GM21737 (cell line): ENCODE measurements around the gene ARL5C.
"Not testable (repeated sequence)": the region's sequence is repeated elsewhere in the genome, so short reads cannot be mapped to it uniquely, and the experiment has no call there.

Experiments
- ATAC-seq: cut with Tn5 transposase; IDR thresholded peaks from one replicate; pipeline ENCODE4 v1.9.1; 2021; ENCODE audit warnings: mild to moderate bottlenecking, moderate library complexity; ENCODE audit not compliant: unreplicated experiment

Gene ARL5C

GRCh38 chr17:39168503-39168902 is 2.5 kb upstream of the ARL5C start:
- ATAC-seq: not testable (repeated sequence)

- ATAC-seq: no peak
These were observed 1.5 kb upstream of the ARL5C start for GRCh38 chr17:39167476-39167875.

GRCh38 chr17:39166437-39167335 is 725 bp upstream of the ARL5C start:
- ATAC-seq: no peak

GRCh38 chr17:39165178-39165840 is 652 bp downstream of the ARL5C start:
- no peak for ATAC-seq

GRCh38 chr17:39164675-39165143 is 1.3 kb downstream of the ARL5C start:
- ATAC-seq: peak; percentile 77

GRCh38 chr17:39161962-39162361 is 4.0 kb downstream of the ARL5C start:
- ATAC-seq: no peak

- ATAC-seq: no peak
These were observed 7.3 kb downstream of the ARL5C start for GRCh38 chr17:39158623-39159022.

- ATAC-seq: no peak
These were observed 9.5 kb downstream of the ARL5C start for GRCh38 chr17:39156491-39156890.

- ATAC-seq: no peak
These were observed 10.3 kb downstream of the ARL5C start for GRCh38 chr17:39155654-39156053.

- ATAC-seq: peak; percentile 41
These were observed 12.3 kb downstream of the ARL5C start for GRCh38 chr17:39153599-39154051.

GRCh38 chr17:39151943-39152818 is 13.8 kb downstream of the ARL5C start:
- ATAC-seq: no peak

GRCh38 chr17:39151150-39151942 is 14.6 kb downstream of the ARL5C start, which contains the start of gene PLXDC1:
PLXDC1 (minus strand) TSS chr17:39151637; CDS start chr17:39151437, 200 bp downstream.
- no peak for ATAC-seq

GRCh38 chr17:39150795-39151149 is 15.2 kb downstream of the ARL5C start:
- no peak for ATAC-seq

- ATAC-seq: no peak
These were observed 15.8 kb downstream of the ARL5C start for GRCh38 chr17:39150104-39150634.

GRCh38 chr17:39147221-39148185 is 18.5 kb downstream of the ARL5C start:
- no peak for ATAC-seq

GRCh38 chr17:39146273-39146672 is 19.7 kb downstream of the ARL5C start:
- no peak for ATAC-seq

GRCh38 chr17:39145143-39145542 is 20.8 kb downstream of the ARL5C start:
- no peak for ATAC-seq

GRCh38 chr17:39144416-39144840 is 21.5 kb downstream of the ARL5C start:
- no peak for ATAC-seq
